ENCODE data around the gene CCL3. TPM values are rescaled to one million over a fixed set of nuclear protein-coding genes. Genes with fewer than 3 reads are reported as not detected.
"Not testable (repeated sequence)": the region's sequence is repeated elsewhere in the genome, so short reads cannot be mapped to it uniquely, and the experiment has no call there.

Gene CCL3
- polyA plus RNA-seq, 1 donor (not counting 4 experiments of a cell fraction or from before 2014, with no cell fraction given), result not detected

GRCh38 chr17:36089339-36089865, 541 bp downstream of the CCL3 start:
- Histone ChIP-seq H3K9me3 (ENCODE audit: control insufficient read depth, low read depth, low read length) (no peaks in the 10 kb centered on the region), H3K4me2 (ENCODE audit: control insufficient read depth, extremely low read depth, insufficient read depth, low read depth, low read length) (no peak overlapping the region), H3K4me3 (ENCODE audit: control insufficient read depth in 2 of 3, extremely low read depth in 1 of 3, insufficient read depth in 2 of 3, low read depth in 1 of 3, low read length in 3 of 3) (no peak overlapping the region), H3K27me3 (ENCODE audit: control insufficient read depth, extremely low read depth, insufficient read depth, low read length) (no peaks in the 10 kb centered on the region), H3K36me3 (ENCODE audit: control insufficient read depth in 2 of 2, extremely low read depth in 1 of 2, insufficient read depth in 2 of 2, low read length in 2 of 2) (no peaks in the 10 kb centered on the region), H4K20me1 (ENCODE audit: control insufficient read depth, extremely low read depth, insufficient read depth, low read length) (no peaks in the 10 kb centered on the region), H3K9me1 (ENCODE audit: control insufficient read depth, extremely low read depth, insufficient read depth, low read length) (no peaks in the 10 kb centered on the region), H3K9ac (ENCODE audit: control insufficient read depth, extremely low read depth, insufficient read depth, low read length) (no peak overlapping the region), H3K79me2 (ENCODE audit: control insufficient read depth, insufficient read depth, low read length) (no peaks in the 10 kb centered on the region), H2AFZ (ENCODE audit: control insufficient read depth, low read length) (no peak overlapping the region), H3K27ac (ENCODE audit: control insufficient read depth, insufficient read depth, low read length) (no peak overlapping the region), H3K4me1 (ENCODE audit: control insufficient read depth, extremely low read depth, insufficient read depth, low read length) (no peaks in the 10 kb centered on the region)
- TF ChIP-seq EZH2 (IDR thresholded peaks at IDR 0.05; ENCODE audit: low read length), result no peak
- TF ChIP-seq CTCF (optimal IDR thresholded peaks at IDR 0.05 in 1 of 3, IDR thresholded peaks at IDR 0.05 in 1 of 3, conservative IDR thresholded peaks at IDR 0.05 in 1 of 3; ENCODE audit: extremely low read depth in 1 of 3, insufficient read depth in 2 of 3, low read length in 3 of 3), result no peak
- DNase-seq (ENCODE audit: low read depth, low spot score) (no peak), FAIRE-seq (no peak)
- dilution Hi-C loops (cut with MboI; ENCODE audit: extremely low pct_ligation_motif_present, low sequenced_read_pairs), result no loop called here

DNA sequence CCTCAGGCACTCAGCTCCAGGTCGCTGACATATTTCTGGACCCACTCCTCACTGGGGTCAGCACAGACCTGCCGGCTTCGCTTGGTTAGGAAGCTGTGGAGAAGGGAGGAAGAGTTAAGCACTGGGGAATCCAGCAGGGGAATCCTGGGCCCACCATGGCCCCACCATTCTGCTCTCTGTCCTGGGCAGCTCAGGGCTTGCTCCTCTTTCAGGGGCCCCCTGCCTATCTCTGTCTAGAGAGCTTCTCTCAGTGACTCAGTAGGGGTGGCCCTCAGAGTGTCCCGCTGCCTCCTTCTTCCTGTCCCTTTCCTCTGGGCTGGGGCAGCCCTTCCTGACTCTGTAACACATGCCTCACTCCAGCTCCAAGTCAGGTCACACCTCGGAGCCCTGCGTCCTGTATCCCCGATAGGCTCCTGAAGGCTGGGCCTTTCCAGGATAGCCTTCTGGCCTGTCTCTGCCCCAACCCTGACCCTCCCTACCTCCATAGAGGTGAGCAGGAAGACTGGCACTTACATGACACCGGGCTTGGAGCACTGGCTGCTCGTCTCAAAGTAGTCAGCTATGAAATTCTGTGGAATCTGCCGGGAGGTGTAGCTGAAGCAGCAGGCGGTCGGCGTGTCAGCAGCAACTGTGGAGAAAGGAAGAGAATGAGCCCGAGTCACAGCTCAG, 1.1 kb downstream of the CCL3 start:
- Histone ChIP-seq H2AFZ (ENCODE audit: control insufficient read depth, low read length) (no peak overlapping the region), H3K27ac (ENCODE audit: control insufficient read depth, insufficient read depth, low read length) (no peak overlapping the region), H3K36me3 (ENCODE audit: control insufficient read depth in 2 of 2, extremely low read depth in 1 of 2, insufficient read depth in 2 of 2, low read length in 2 of 2) (no peaks in the 10 kb centered on the region), H3K9me3 (ENCODE audit: control insufficient read depth, low read depth, low read length) (no peaks in the 10 kb centered on the region), H4K20me1 (ENCODE audit: control insufficient read depth, extremely low read depth, insufficient read depth, low read length) (no peaks in the 10 kb centered on the region), H3K4me1 (ENCODE audit: control insufficient read depth, extremely low read depth, insufficient read depth, low read length) (no peaks in the 10 kb centered on the region), H3K4me2 (ENCODE audit: control insufficient read depth, extremely low read depth, insufficient read depth, low read depth, low read length) (no peak overlapping the region), H3K79me2 (ENCODE audit: control insufficient read depth, insufficient read depth, low read length) (no peaks in the 10 kb centered on the region), H3K9me1 (ENCODE audit: control insufficient read depth, extremely low read depth, insufficient read depth, low read length) (no peaks in the 10 kb centered on the region), H3K4me3 (ENCODE audit: control insufficient read depth in 2 of 3, extremely low read depth in 1 of 3, insufficient read depth in 2 of 3, low read depth in 1 of 3, low read length in 3 of 3) (no peak overlapping the region), H3K9ac (ENCODE audit: control insufficient read depth, extremely low read depth, insufficient read depth, low read length) (no peak overlapping the region), H3K27me3 (ENCODE audit: control insufficient read depth, extremely low read depth, insufficient read depth, low read length) (no peaks in the 10 kb centered on the region)
- FAIRE-seq (no peak), DNase-seq (ENCODE audit: low read depth, low spot score) (no peak)
- TF ChIP-seq CTCF (optimal IDR thresholded peaks at IDR 0.05 in 1 of 3, IDR thresholded peaks at IDR 0.05 in 1 of 3, conservative IDR thresholded peaks at IDR 0.05 in 1 of 3; ENCODE audit: extremely low read depth in 1 of 3, insufficient read depth in 2 of 3, low read length in 3 of 3), result no peak
- TF ChIP-seq EZH2 (IDR thresholded peaks at IDR 0.05; ENCODE audit: low read length), result no peak
- dilution Hi-C loops (cut with MboI; ENCODE audit: extremely low pct_ligation_motif_present, low sequenced_read_pairs), result no loop called here

DNA sequence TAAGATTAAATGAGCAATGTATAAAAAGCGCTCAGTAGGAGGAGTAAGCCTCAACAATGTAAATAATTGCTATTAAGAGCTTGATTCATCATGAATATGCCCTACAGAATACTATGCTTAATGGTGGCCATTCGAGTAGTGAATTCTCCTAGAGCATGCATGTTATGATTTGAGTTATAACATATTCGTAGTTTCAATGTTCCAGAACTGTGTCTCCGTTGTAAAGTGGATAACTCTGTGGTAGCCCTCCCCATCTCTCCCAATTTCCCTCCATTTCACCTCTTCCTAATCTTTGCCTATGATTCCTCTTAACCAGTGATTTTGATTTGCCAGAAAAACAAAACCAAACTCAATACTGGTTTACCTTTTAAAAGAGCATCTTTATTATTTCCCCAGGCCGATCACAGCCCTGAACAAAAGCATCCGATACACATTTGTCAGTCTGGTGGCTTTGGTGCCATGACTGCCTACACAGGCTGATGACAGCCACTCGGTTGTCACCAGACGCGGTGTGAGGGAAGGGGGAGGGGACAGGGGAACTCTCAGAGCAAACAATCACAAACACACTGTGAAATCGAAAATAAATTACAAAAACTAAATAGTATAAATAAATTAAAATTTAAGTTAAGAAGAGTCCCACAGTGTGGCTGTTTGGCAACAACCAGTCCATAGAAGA, 1.9 kb downstream of the CCL3 start:
- H3K4me1 ChIP-seq (ENCODE audit: control insufficient read depth, extremely low read depth, insufficient read depth, low read length); H3K4me3 ChIP-seq (ENCODE audit: control insufficient read depth in 2 of 3, extremely low read depth in 1 of 3, insufficient read depth in 2 of 3, low read depth in 1 of 3, low read length in 3 of 3); H3K9ac ChIP-seq (ENCODE audit: control insufficient read depth, extremely low read depth, insufficient read depth, low read length); DNase-seq (ENCODE audit: low read depth, low spot score); H3K27me3 ChIP-seq (ENCODE audit: control insufficient read depth, extremely low read depth, insufficient read depth, low read length); H2AFZ ChIP-seq (ENCODE audit: control insufficient read depth, low read length); H3K4me2 ChIP-seq (ENCODE audit: control insufficient read depth, extremely low read depth, insufficient read depth, low read depth, low read length); H3K27ac ChIP-seq (ENCODE audit: control insufficient read depth, insufficient read depth, low read length); H3K9me1 ChIP-seq (ENCODE audit: control insufficient read depth, extremely low read depth, insufficient read depth, low read length); FAIRE-seq; dilution Hi-C loops (cut with MboI; ENCODE audit: extremely low pct_ligation_motif_present, low sequenced_read_pairs); H3K36me3 ChIP-seq (ENCODE audit: control insufficient read depth in 2 of 2, extremely low read depth in 1 of 2, insufficient read depth in 2 of 2, low read length in 2 of 2); H3K9me3 ChIP-seq (ENCODE audit: control insufficient read depth, low read depth, low read length); H4K20me1 ChIP-seq (ENCODE audit: control insufficient read depth, extremely low read depth, insufficient read depth, low read length); H3K79me2 ChIP-seq (ENCODE audit: control insufficient read depth, insufficient read depth, low read length): not testable (repeated sequence)

All from keratinocyte (primary cell).